Measurements from ENCODE around the gene SLC16A1.

SLC16A1 gene

DNA sequence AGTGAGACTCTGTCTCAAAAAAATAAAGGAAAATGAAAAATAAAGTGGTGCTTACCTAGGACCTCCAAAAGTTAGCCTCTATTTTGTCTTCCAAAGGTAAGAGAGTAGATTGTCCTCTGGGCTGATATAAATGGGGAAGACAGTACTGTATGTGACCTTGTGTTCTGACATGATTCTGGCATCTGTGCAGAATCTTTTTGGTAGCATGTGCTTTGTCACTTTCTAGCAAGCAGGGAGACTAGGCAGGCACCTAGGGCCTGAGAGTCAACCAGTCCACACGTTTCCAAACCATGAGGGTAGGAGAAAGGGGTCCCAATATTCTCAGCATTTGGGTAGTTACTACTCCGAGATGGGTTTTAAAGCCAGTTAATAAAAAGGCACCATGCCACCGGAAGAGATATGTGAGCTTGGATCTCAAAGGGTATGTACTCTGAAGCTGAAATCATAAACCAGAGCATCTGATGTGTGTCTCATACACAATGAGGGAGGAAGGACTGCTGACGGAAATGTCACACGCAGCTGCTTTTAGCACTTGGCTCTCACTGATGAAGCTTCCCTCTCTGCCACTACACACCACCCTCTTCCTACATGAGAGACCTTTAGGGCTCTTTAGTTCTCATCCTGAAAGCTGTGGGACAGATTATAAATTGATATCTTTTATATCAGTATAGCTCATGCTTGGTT is 27.0 kb upstream of the SLC16A1 start:
- TF ChIP-seq GATA3 (IDR thresholded peaks at IDR 0.05; ENCODE audit: low read depth, low read length) (no peak), GATA2 (IDR thresholded peaks at IDR 0.05; ENCODE audit: low read depth, low read length) (no peak)

DNA sequence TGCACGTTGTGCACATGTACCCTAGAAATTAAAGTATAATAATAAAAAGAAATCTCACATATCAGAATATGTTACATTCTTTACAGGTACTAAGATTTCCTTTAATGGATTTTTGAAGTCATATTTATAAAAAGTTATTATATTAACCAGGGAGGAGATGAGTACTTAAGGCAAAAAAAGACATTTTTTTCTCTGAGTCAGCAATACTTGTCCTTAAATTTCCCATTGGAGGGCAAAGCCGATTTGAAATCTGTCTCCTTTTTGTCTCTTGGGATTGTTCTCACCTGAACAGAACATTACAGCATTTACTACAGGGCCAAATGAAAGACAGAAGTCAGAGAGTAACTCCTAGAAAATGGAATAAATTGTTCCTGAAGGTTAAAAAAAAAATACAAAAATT is 26.3 kb upstream of the SLC16A1 start:
- no peak for TF ChIP-seq GATA2 (IDR thresholded peaks at IDR 0.05; ENCODE audit: low read depth, low read length)
- no peak for TF ChIP-seq GATA3 (IDR thresholded peaks at IDR 0.05; ENCODE audit: low read depth, low read length)

DNA sequence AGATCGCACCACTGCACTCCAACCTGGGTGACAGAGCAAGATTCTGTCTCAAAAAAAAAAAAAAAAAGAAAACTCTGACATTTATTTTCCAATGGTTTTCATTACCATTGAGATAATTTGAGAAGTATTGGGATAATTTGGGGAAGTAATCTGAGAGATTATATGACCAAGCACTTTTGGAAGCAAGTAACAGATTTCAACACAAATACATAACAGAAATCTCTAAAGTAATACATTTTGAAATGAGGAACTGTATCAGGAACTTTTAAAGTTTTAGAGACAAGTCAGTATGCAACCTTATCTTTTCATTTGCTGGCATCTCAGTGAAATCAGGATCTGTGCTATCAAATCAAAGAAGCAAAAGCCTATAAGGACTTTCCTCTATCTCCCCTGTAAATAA is 25.4 kb upstream of the SLC16A1 start:
- TF ChIP-seq GATA2 (IDR thresholded peaks at IDR 0.05; ENCODE audit: low read depth, low read length) (no peak), GATA3 (IDR thresholded peaks at IDR 0.05; ENCODE audit: low read depth, low read length) (no peak)

DNA sequence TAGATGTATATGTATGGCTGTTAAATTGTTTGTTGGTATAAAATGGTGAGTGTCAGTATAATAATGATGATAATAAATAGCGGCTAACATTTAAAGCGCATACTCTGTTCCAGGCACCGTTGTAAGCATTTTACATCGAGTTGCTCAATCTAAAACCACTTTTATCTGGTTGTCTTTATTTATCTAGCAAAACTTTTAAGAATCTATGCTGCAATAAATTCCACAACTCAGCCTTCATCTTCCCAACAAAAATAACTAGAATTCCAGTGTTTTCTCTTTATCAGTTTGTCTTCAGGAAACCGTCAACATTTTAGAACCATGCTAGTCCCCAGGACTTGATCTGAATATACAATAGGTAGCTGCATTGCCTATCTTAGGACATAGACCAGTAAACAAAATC is 19.3 kb upstream of the SLC16A1 start:
- TF ChIP-seq GATA3 (IDR thresholded peaks at IDR 0.05; ENCODE audit: low read depth, low read length) (no peak), GATA2 (IDR thresholded peaks at IDR 0.05; ENCODE audit: low read depth, low read length) (no peak)

DNA sequence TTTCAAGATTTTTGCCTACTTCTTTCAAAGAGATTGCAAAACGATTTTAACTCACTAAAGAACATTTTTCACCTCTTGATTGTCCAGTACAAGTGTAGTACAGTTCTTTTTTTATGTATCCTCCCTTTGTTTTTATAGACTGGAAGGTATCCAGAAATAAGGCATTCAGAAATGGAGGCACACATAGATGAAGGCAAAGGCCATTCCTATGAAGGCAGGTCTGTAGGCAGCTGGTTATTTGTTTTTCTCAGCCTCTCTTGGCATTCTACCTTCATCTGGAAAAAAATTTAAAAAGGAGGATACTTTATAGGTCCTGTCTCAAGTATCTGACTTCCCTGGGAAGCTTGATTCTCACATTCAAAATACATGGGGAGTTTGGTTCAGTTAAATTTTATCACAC is 18.6 kb upstream of the SLC16A1 start:
- TF ChIP-seq GATA2 (IDR thresholded peaks at IDR 0.05; ENCODE audit: low read depth, low read length), result no peak
- no peak for TF ChIP-seq GATA3 (IDR thresholded peaks at IDR 0.05; ENCODE audit: low read depth, low read length)

DNA sequence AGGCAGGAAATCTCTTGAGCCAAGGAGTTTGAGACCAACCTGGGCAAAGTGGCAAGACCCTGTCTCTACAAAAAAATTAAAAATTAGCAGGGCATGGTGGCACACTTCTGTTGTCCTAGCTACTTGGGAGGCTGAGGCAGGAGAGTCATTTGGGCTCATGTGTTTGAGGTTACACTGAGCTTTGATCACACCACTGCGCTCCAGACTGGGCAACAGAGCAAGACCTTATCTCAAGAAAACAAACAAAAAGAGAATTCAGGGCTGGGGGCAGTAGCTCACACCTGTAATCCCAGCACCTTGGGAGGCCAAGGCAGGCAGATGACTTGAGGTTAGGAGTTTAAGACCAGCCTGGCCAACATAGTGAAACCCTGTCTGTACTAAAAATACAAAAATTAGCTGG is 17.8 kb upstream of the SLC16A1 start:
- TF ChIP-seq GATA2 (IDR thresholded peaks at IDR 0.05; ENCODE audit: low read depth, low read length), result no peak
- no peak for TF ChIP-seq GATA3 (IDR thresholded peaks at IDR 0.05; ENCODE audit: low read depth, low read length)

DNA sequence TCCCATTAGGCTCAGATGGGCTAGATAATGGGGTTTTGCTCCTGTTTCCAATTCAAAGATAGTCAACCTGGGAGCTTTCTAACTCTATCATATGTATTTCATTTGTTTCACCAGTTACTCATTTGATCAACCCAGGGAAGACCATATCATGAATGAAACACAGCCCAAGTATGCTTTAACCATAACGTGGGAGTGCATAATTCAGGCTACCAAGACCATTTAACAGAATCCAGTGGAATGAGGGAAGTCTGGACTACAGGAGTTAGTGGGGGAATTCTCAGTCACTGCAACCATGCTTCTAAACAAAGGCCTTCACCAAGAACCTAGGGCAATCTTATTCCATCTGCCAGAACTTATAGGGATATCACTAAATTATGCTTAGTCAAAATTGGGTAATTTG is 15.0 kb upstream of the SLC16A1 start:
- TF ChIP-seq GATA3 (IDR thresholded peaks at IDR 0.05; ENCODE audit: low read depth, low read length) (no peak), GATA2 (IDR thresholded peaks at IDR 0.05; ENCODE audit: low read depth, low read length) (no peak)

DNA sequence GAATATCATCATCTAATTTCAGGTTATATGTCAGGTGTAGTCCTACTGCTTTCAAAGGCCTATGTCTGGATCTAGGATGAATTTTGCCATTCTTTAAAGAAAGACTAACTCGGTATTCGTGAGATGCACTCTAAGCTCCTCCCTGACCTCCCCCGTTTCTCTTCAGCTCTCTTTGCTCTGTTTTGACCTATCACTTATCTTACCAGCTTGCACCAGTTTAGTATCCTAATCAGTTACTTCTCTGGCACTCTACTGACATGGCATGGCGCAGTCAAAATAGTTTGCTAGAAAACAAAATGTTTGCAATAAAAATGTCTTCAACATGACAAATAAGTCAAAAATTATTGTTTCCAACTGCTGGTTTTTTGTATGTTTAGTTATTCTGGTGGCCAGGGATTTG is 8.4 kb upstream of the SLC16A1 start:
- TF ChIP-seq GATA2 (IDR thresholded peaks at IDR 0.05; ENCODE audit: low read depth, low read length) (no peak), GATA3 (IDR thresholded peaks at IDR 0.05; ENCODE audit: low read depth, low read length) (no peak)

DNA sequence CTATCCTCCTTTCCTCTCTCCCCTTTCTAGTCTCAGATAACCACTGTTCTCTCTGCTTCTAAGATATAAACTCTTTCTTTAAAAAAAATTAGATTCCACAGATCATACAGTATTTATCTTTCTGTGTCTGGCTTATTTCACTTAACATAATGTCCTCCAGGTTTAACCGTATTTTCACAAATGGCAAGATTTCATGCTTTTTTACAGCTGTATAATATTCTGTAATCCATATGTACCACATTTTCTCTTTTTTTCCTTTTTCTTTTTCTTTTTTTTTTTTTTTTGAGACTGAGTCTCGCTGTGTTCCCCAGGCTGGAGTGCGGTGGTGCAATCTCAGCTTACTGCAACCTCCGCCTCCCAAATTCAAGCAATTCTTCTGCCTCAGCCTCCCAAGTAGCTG is 5.1 kb upstream of the SLC16A1 start:
- TF ChIP-seq GATA3 (IDR thresholded peaks at IDR 0.05; ENCODE audit: low read depth, low read length) (no peak), GATA2 (IDR thresholded peaks at IDR 0.05; ENCODE audit: low read depth, low read length) (no peak)

DNA sequence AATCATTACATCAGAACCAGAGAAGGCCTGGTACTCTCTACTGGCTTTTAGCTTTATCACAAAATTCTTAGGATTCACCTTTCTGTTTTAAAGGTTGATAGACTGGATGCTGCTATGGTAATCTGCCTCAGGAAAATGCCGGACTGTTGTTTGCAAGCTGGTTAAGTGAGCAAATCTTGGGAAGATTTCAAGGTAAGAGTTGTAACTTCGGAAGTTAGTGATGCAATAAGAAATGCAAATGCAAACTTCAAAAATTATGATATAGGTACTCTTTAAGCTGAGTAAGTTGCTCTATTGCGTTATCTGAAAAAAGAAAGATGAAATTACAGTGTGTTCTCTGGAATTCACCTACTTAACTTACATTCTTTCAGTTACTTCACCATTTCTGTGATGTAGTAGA is 4.4 kb upstream of the SLC16A1 start:
- no peak for TF ChIP-seq GATA3 (IDR thresholded peaks at IDR 0.05; ENCODE audit: low read depth, low read length)
- no peak for TF ChIP-seq GATA2 (IDR thresholded peaks at IDR 0.05; ENCODE audit: low read depth, low read length)

DNA sequence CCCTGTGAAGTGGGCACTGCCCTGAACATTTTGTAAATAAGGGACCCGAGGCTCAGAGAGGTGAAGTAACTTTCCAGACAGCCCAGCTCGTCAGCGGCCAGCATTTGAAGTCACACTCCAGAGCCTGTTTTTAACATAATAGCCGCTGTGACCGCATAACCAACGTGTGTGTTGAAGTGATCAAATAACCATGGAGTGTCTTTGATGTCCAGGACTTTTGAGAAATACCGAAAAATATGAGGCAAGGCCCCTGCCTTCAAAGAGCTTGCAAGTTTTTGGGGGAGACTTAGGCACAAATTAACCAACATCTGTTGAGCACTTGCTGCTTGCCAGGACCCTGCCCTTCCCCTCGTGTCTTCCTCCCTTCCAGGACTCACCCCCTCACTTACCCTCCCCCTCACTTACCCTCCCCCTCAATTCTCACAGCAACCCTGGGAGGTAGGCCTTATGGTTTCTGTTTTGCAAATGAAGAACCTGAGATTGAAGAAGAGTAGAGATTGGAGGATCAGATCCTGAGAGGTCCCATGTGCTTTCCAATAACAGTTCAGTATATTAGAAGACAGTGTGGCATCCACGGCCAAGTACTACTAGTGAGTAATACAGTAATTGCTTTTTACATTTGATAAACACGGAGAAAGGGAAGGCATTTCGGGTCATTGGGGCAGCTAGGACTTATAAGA is 1.3 kb upstream of the SLC16A1 start:
- TF ChIP-seq GATA3 (IDR thresholded peaks at IDR 0.05; ENCODE audit: low read depth, low read length) (no peak), GATA2 (IDR thresholded peaks at IDR 0.05; ENCODE audit: low read depth, low read length) (no peak)

DNA sequence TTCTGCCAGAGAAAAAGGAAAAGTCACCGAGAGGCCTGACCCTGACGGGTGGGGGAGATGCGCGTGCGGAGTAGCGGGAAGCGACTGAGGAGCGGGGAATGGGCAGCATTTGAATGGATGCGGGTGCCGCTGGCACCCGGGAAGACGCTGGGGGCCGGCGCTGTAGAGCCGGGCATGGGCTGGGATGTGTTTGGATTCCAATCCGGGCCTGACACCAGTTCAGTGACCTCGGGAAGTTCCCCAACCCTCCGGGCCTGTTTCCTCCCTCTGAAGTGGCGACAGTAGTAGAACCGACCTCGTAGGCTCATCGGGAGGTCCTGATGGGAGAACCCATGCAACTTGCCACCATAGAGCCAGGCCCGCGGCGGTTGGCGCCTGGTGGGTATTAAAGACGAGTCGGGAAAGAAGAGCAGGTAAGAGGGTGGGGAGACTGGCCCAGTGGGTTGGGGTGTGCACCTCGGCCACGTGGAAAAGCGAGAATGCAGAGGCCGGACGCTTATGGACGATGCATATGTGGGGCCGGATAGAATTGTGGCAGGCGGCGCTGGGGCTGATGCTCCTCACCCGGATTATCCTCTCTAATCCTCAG is 642 bp upstream of the SLC16A1 start:
- no peak for TF ChIP-seq GATA2 (IDR thresholded peaks at IDR 0.05; ENCODE audit: low read depth, low read length)
- TF ChIP-seq GATA3 (IDR thresholded peaks at IDR 0.05; ENCODE audit: low read depth, low read length), result no peak

DNA sequence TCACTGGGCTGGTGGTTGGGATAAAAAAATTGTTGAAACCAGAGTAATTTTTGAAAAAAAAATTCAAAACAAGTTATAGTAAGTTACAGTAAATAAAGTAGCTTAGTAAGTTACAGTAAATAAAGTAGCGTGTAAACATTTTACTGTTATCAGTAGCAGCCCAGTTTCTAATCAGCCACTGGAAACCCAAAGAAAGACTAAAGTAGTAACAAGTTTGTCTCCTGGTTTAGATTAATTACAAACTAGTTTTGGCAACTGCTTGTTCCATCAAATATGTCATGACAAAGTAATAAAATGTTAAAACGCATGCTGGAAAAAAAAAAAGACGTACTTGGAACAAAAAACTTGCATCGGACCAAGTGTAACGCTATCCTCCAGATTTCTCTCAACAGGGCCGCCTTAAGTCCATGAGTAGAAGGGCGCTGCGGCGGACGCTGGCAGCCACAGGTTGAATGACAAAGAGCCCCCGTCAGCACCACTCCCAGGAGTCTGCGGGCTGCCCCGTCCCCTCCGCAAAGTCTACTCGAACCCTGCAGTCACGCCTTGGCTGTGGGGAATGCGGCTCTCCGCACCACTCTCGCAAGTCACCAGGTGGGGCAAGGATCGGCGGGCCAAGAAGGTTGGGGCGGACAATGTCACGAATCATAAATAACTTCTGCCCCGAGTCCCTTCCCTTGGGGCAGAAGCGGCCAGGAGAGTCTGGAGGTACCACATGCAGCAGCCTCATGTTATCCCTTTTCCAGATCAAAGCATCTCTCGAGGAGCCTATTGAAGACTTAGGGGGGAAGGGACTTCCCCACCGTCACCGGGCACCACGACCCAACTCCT is 837 bp downstream of the SLC16A1 start:
- TF ChIP-seq GATA2 (IDR thresholded peaks at IDR 0.05; ENCODE audit: low read depth, low read length) (peak; percentile 28; the same call in 1 of the 2 replicates), GATA3 (IDR thresholded peaks at IDR 0.05; ENCODE audit: low read depth, low read length) (no peak)

DNA sequence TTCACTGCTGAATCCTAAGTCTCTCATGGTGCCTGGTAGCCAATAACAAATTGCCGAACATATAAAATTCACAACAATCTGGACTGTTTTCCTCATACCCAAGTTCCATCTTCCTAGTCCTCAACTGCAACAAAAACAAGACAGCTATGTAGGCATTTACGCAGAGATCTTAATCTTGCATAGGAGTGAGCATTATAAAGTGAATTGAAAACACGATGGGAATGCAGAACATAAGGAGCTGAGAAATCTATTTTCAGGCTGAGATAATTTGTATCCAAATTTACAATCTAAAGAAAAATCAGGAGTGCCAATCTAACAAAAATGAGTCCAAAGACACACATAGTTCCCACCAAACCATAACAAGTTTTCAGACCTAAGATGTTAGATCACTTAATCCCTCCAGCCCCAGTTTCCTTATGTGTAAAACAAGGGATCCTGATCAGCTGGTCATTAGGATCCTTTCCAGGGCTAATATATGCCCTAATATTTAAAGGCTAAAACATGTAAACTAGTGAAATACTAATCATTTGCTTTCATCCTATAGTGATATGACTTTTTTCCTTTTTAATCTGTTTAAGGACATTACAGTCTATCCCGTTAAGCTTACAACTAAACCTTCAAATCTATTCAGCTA is 1.9 kb downstream of the SLC16A1 start:
- TF ChIP-seq GATA2 (IDR thresholded peaks at IDR 0.05; ENCODE audit: low read depth, low read length) (peak; percentile 48; the same call in 1 of the 2 replicates), GATA3 (IDR thresholded peaks at IDR 0.05; ENCODE audit: low read depth, low read length) (peak; percentile 18; the same call in 1 of the 2 replicates)

Measured in SH-SY5Y (cell line).